Measurements from ENCODE around the gene ZFY. TPM values are rescaled to one million over a fixed set of nuclear protein-coding genes. Genes with fewer than 3 reads are reported as not detected.

ZFY gene
- total RNA-seq, 1 experiment from 2014 or later, result 23.3 TPM

DNA sequence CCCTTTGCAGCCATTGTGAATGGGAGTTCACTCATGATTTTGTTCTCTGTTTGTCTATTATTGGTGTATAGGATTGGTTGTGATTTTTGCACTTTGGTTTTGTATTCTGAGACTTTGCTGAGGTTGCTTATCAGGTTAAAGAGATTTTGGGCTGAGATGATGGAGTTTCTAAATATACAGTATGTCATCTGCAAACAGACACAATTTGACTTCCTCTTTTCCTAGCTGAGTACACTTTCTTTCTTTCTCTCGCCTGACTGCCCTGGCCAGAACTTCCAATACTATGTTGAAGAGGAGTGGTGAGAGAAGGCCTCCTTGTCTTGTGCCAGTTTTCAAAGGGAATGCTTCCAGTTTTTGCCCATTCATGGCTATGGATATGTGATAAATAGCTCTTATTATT, 81.4 kb downstream of the ZFY start:
- Histone ChIP-seq H3K27me3 (no peaks in the 10 kb centered on the region), H3K9me3 (0 out of 2 replicates have a peak, but pooled peaks cover 4% of the 10 kb centered on the region), H3K36me3 (no peaks in the 10 kb centered on the region), H3K4me3 (no peak overlapping the region)
- DNase-seq, result no peak

DNA sequence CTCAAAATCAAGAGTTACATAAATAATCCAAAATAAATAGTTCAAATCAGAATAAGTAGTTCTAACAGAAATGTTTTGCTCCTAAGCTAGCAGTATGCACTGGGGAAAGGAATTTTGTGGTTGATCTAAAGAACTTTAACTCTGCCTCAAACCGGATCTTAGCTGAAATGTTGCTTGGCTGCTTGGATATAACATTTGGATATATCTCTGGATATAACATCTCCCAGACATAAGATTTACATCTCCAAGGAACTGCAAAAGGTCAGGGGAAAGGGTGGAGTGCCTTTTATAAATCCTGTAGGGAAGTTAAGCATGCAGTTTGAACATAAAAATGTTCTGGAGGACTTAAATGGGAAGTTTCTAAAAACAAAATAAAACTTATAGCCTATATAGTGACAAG, 83.4 kb downstream of the ZFY start:
- no peaks in the 10 kb centered on the region for H3K36me3 ChIP-seq
- no peak for DNase-seq
- H3K27me3 ChIP-seq, result no peaks in the 10 kb centered on the region
- H3K4me3 ChIP-seq, result no peak overlapping the region
- 0 out of 2 replicates have a peak, but pooled peaks cover 4% of the 10 kb centered on the region for H3K9me3 ChIP-seq

DNA sequence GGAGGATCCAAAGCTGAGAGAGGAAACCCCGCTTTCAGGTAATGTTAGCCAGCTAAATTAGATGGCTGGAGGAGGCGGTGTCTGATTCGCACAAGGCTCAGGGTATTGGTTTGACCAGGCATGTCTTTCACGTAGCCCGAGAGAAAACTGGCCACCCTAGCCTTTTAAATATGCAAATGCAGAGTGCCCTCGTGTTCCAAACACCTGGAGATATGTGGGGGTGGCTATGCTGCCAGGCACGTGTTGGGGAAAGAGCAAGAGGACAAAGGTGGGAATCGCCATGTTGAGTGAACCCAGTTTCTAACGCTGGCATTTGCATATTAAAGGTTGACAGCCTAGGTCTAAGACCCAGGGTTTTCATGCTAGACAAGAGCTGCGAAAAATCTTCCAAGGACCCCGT, 84.4 kb downstream of the ZFY start:
- DNase-seq, result no peak
- Histone ChIP-seq H3K27me3 (no peaks in the 10 kb centered on the region), H3K4me3 (no peak overlapping the region), H3K9me3 (0 out of 2 replicates have a peak, but pooled peaks cover 4% of the 10 kb centered on the region), H3K36me3 (no peaks in the 10 kb centered on the region)

- Histone ChIP-seq H3K9me3 (no peaks in the 10 kb centered on the region), H3K36me3 (no peaks in the 10 kb centered on the region), H3K4me3 (no peak overlapping the region), H3K27me3 (no peaks in the 10 kb centered on the region)
- no peak for DNase-seq
These were observed 86.0 kb downstream of the ZFY start for GRCh38 chrY:3021176-3021575.

DNA sequence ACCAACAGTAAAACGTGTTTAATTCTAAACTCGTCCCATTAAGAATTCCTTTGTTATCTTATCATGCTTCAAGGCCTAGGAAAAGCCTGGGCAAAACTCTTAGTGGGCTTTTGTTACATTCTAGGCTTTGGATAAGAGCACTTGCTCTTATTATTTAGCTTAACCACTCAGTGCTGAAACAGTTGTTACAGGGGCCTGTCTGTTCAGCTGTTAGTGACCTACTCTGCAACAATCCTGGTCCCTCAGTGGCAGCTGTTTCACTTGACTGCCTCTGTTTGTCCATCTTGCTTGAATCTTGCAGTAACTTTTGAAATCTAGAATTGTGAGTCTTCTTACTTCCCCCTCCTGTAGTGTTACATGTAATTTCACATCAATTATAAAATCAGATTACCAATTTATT, 88.4 kb downstream of the ZFY start:
- DNase-seq, result no peak
- Histone ChIP-seq H3K36me3 (no peaks in the 10 kb centered on the region), H3K9me3 (no peaks in the 10 kb centered on the region), H3K4me3 (no peak overlapping the region), H3K27me3 (no peaks in the 10 kb centered on the region)

- DNase-seq, result no peak
- Histone ChIP-seq H3K4me3 (no peak overlapping the region), H3K27me3 (no peaks in the 10 kb centered on the region), H3K9me3 (no peaks in the 10 kb centered on the region), H3K36me3 (no peaks in the 10 kb centered on the region)
These were observed 90.2 kb downstream of the ZFY start for GRCh38 chrY:3025357-3025756.

Other genes starting within 250 kb of the ZFY start
- gene SRY, start 147.7 kb upstream of the ZFY start, total RNA-seq (2014; rRNA removed; shearing (Covaris generic); ENCODE audit: low replicate concordance), result not detected in 2 replicates
- 1,185 and 1,340 TPM in 2 replicates for gene RPS4Y1, start 93.8 kb upstream of the ZFY start, total RNA-seq (2014; rRNA removed; shearing (Covaris generic); ENCODE audit: low replicate concordance)

Data from MG63 (cell line).